ENCODE data around the gene GNG13.
"Not testable (repeated sequence)": the region's sequence is repeated elsewhere in the genome, so short reads cannot be mapped to it uniquely, and the experiment has no call there.

Gene GNG13

DNA sequence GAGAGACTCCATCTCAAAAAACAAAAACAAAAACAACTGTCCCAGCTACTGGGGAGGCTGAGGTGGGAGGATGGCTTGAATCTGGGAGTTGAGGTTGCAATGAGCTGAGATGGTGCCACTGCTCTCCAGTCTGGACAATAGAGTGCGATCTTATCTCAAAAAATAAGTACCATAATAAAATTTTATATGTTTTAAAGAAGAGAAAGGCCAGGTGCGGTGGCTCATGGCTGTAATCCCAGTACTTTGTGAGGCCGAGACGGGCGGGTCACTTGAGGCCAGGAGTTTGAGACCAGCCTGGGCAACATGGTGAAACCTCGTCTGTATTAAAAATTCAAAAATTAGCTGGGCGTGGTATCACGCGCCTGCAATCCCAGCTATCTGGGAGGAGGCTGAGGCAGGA lies 23.7 kb downstream of the GNG13 start:
- DNase-seq, result no peak

DNA sequence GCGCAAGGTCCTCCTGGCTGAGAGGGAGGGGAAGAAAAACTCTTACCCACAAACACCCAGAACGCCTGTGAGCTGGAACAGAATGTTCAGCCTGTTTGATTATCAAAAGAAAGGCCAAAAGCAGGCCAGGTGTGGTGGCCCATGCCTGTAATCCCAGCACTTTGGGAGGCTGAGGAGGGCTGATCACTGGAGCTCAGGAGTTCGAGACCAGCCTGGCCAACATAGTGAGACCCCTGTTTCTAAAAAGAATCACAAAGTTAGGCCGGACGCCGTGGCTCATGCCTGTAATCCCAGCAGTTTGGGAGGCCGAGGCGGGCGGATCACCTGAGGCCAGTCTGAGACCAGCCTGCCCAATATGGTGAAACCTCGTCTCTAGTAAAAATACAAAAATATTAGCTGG lies 24.2 kb downstream of the GNG13 start:
- DNase-seq, result not testable (repeated sequence)

DNA sequence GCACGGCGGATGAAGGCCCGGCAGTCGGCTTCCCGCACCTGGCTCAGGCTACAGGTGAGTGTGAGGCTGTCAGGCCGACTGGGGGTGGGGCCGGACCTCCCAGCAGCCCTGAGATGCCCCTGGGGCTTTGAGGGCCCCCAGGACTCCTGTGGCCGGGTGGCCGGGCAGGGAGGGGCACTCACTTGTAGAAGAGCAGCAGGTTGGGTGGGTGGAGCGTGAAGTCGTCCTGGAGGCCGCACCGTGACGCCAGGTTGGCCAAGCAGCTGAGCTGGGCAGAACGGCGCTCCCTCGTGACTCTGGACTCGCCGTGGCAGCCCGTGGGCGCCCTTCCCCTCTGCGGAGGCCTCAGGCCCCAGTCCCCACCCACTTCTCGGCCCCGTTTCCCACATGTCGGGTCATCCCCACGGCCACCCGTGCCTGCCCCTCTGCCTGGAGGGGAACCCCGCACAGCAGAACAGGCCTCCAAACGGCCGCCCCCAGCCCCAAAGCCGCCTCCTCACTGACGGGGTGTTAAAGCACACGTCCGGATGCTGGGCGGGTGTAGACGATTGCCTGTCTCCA lies 25.2 kb downstream of the GNG13 start:
- DNase-seq, result no peak

DNA sequence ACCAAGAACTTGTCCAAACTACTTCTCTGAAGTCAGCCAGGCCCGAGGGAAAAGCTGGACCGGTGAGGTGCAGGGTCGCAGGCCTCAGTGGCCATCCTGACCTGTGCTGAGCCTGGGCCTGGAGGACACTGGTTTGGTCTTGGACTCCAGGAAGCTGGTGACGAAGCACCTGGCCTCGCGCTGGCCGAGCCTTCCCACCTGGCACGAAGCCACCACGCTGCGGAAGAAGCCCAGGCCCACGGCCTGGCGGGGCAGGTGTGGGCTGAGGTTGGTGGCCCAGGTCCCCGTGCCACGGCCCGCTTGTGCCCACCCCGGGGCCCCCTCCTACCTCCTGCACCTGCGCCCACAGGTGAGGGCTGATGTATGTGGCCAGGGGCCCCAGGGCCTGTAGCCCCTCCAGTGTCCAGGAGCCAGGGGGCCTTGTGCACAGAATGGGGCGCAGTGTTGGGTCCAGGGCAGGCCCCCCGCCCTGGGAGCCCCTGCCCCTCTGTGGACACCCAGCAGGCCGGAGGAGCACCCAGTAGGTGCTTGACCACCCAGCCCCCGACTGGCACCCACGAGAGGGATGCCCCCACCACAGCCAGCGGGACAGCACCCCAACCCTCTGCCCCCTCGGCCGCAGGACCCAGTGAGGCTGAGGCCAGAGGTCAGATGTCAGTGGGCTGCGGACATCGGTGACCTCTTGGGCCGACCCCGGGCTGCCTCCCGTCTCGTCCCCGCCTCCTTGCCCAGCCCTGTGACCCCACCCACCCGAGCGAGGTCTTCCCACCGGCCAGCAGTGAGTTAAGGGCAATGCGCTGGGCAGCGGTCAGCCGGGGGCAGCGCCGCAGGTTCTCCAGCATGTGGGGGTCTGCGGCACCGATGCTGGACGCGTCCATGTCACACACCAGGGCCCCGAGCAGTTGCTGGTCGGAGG lies 26.2 kb downstream of the GNG13 start:
- DNase-seq, result no peak

DNA sequence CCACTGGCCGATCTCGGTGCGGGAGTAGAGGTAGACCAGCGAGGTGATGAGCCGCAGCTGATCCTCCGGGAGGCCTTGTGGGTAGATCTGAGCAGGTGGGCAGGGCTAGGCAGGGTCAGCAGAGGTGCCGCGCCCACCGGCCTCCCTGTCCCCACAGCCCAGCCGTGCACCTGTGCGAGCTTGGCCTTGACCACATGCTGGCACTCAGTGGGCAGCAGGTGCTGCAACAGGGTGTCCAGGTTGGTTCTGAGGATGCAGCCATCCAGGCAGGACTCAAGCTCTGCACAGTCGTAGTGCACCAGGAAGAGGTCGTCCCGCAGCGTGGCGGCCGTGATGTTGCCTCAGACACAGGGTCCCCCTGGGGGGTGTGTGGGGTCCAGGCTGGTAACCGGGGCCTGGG lies 27.6 kb downstream of the GNG13 start:
- DNase-seq, result no peak

DNA sequence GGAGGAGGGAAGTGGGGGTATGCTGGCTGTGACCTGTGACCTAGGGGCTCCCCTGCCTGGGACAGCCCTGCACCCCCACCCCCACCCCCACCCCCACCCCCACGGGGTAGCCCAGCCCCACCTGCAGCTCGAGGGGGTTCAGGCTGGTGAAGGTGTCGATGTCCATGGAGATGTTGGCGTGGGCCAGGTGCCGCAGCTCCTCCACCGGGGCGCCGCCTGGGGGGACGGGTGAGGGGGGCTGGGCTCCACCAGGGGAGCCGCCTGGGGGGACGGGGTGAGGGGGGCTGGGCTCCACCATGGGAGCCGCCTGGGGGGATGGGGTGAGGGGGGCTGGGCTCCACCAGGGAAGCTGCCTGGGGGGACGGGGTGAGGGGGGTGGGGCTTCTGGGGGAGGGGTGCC lies 30.1 kb downstream of the GNG13 start:
- DNase-seq, result no peak

DNA sequence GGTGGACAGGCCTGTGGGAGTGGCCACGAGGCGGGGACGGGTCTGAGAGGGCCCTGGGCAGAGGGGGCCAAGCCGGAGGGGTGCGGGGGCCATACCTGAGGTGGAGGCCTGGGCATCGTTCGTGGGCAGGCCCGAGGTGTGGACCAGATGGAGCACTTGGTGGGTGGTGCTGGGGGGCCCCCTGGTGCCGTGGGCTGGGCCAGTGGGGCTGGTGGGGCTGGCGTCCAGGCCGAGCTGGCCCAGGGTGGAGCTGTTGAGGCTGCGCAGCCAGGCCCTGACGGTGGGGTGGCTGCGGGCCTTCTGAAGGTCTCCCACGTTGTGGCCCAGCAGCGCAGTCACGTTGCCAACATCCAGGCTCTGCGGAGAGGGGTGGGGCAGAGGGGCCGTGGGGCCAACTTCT lies 30.6 kb downstream of the GNG13 start:
- DNase-seq, result no peak

DNA sequence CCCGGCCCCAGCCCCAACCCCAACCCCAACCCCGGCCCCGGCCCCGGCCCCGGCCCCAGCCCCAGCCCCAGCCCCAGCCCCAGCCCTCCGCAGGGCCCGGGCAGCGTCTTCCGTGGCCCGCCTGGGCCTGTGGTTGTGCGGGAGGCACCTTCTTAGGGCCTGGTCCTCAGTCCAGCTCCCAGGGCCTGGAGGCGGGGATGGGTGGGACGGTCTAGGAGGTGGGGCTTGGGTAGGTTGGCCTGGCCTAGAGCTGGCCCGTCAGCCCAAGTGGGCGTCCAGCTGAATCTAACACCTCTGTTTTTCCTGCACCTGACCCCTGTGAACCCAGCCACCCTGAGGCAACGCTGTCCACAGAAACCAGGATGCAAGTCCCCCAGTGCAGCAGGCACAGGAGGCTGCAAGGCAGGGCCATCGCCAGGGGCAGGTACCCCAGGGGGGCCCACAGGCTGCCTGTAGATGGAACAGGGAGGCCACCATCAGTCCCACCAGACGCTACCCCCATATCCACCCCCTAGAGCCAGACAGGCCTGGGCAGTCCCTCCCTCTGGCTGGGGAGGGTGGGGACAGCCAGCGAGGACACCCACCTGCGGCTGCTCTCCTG lies 31.2 kb downstream of the GNG13 start:
- DNase-seq, result no peak

DNA sequence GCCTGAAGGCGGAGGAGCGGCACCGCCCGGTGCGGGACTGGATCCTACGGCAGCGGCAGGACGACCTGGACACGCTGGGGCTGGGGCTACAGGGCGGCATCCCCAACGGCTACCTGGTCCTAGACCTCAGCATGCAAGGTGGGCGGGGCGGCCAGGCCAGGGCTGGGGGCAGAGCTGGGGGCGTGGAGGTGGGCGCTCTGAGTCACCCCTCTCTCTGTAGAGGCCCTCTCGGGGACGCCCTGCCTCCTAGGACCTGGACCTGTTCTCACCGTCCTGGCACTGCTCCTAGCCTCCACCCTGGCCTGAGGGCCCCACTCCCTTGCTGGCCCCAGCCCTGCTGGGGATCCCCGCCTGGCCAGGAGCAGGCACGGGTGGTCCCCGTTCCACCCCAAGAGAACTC lies 32.1 kb downstream of the GNG13 start:
- no peak for DNase-seq

DNA sequence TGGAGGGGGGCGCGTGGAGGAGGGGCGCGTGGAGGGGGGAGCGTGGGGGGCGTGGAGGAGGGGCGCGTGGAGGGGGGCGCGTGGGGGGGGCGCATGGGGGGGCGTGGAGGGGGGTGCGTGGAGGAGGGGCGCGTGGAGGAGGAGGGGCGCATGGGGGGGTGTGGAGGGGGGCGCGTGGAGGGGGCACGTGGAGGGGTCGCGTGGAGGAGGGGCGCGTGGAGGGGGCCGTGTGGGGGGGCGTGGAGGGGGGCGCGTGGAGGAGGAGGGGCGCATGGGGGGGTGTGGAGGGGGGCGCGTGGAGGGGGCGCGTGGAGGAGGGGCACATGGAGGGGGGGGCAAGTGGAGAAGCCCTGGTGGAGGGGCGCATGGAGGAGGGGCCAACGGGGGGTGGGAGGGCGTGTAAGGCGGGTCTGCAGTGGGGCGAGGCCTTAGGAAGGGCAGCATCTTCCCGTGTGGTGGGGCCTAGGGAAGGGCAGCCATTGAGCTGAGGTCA lies 32.7 kb downstream of the GNG13 start:
- no peak for DNase-seq

DNA sequence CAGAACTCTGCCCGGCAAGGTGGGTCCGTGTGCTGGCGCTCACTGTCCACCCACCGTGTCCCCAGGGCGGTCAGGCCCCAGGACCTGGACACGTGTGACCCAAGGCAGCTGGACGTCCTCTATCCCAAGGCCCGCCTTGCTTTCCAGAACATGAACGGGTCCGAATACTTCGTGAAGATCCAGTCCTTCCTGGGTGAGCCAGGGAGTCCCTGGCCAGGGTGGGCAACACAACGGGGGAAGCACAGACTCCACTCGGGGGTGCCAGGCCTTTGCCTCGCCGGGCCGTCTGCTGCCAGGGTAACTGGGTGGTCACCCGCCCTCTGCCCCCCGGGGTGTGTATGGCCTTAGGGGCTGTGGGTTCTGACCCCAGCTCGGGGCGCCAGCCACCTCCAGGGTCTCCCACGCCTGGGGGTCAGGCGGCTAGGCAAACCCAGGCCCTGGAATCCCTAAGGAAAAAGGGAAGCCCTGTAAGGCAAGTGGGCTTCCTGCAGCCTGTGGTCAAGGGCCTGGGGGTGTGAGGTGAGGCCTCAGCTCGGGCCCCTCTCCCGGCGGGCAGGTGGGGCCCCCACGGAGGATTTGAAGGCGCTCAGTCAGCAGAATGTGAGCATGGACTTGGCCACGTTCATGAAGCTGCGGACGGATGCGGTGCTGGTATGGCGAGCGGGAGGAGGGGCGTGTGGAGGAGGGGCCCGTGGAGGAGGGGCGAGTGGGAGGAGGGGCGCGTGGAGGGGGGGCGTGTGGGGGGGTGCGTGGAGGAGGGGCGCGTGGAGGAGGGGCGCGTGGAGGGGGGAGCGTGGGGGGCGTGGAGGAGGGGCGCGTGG lies 33.5 kb downstream of the GNG13 start:
- no peak for DNase-seq

DNA sequence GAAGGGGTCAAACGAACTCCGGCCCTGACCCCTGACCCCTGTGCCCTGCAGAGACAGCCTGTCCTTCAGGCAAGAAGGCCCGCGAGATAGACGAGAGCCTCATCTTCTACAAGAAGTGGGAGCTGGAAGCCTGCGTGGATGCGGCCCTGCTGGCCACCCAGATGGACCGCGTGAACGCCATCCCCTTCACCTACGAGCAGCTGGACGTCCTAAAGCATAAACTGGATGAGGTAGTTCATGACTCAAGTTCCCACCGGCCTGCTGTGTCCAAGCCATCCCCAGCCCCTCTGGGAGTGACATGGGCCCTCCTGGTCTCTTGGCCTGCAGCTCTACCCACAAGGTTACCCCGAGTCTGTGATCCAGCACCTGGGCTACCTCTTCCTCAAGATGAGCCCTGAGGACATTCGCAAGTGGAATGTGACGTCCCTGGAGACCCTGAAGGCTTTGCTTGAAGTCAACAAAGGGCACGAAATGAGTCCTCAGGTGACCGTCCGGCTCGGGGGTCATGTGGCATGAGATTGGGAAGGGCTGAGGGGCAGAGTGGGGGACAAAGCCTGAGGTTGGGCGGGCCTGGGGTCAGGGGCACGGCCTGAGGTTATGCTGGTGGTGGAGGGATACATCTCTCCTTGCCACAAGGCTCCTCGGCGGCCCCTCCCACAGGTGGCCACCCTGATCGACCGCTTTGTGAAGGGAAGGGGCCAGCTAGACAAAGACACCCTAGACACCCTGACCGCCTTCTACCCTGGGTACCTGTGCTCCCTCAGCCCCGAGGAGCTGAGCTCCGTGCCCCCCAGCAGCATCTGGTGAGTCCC lies 34.3 kb downstream of the GNG13 start:
- DNase-seq, result no peak

DNA sequence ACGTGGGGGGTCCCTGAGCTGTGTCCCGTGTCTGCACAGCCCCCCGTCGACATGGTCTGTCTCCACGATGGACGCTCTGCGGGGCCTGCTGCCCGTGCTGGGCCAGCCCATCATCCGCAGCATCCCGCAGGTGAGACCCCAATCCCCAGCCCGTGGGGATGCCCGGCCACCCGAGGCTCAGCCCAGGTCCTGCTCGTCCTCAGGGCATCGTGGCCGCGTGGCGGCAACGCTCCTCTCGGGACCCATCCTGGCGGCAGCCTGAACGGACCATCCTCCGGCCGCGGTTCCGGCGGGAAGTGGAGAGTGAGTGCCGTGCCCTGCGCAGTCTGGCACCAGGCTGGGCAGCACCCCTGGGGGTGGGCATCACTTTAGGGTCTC lies 35.1 kb downstream of the GNG13 start:
- DNase-seq, result no peak

DNA sequence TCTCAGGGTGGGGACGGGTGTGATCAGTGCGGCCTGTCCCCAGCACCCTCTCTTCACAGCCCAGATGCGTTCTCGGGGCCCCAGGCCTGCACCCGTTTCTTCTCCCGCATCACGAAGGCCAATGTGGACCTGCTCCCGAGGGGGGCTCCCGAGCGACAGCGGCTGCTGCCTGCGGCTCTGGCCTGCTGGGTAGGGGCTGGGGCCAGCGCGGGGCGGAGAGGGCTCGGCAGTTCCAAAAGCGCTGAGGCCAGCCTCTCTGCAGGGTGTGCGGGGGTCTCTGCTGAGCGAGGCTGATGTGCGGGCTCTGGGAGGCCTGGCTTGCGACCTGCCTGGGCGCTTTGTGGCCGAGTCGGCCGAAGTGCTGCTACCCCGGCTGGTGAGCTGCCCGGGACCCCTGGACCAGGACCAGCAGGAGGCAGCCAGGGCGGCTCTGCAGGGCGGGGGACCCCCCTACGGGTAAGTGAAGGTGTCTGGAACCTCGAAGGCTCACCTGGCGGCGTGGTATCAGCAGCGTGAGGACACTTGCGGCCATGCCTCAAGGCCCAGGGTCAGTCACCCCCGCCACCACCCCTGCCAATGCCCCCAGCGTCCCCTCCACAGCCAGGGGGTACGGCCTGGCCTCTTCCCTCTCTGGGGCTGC lies 35.6 kb downstream of the GNG13 start:
- DNase-seq, result no peak

DNA sequence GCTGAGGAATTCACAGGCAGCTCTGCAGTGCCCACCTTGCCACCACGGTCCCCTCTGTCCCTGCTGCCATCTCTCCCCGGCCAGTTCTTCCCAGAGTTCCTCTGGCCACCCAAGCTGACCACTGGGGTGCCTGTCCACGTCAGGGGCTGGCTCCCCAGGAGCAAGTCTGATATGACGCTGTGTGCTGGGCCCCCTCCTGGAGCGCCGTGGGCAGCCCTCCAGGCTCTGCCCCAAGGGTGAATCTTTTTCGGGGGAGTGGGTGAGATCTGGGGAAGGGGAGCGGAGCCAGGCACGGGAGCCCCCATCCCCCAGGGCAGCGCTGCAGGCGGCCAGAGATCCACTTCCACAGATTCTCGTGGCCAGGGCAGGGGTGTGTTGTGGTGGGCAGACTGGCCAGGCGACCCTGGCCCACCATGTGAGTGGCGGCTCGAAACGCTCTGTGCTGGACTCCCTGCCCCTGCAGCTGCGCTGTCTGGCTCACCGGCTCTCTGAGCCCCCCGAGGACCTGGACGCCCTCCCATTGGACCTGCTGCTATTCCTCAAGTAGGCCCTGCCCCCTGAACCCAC lies 36.3 kb downstream of the GNG13 start:
- DNase-seq, result no peak

DNA sequence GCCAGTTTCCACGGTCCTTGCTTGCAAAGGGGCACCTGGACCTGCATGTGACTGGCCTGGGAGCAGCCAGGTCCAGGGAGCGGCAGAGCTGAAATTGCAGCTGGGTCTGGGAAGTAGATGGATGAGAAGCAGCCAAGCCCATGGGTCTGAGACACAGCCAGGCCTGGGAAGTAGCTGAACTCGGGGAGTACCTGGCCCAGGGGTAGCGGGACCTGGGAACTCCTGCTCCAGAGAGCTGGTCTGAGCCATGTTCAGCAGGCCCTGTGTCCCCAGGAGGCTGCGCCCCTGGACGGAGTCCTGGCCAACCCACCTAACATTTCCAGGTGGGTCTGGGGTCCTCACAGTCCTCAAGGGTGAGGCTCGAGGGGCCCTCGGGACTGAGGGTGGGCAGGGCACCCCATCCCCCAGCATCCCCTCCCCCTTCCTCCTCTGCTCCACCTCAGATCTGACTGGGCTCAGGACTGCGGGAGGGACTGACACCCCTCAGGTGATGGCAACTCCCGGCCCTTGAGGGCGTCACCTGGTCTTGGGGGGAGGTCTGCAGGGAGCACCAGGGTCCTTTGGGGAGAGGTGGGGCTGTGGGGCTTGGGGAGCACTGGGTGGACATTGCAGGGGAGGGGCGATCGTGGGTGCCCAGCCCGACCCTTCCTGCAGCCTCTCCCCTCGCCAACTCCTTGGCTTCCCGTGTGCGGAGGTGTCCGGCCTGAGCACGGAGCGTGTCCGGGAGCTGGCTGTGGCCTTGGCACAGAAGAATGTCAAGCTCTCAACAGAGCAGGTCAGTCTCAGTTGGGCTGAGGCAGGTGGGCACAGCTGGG lies 37.0 kb downstream of the GNG13 start:
- no peak for DNase-seq

DNA sequence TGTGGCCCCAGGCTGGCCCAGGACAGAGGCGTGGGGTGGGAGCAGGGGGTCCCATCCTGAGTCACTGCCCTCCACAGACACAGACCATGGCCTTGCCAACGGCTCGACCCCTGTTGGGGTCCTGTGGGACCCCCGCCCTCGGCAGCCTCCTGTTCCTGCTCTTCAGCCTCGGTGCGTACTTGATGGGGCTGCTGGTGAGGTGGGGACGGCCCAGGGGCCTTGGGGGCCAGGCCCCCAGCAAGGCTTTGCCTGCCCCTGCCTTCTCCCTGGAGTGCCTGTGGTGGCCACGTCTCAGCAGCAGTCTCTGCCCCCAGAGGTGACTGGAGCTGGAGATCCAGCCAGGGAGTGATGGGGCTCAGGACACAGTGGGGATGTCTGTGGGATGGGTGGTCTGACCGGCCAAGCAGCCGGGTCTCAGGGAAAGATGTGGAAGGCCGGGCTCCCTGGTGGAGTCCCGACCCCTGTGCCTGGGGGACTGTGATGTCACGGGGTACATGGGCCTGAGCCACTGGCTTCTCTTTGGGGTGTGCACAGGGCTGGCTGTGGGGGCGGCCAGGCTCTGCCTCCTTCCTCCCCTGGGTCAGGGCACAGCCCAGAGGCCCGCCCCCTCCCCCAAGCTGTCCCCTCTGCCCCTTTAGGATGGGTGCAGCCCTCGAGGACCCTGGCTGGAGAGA lies 37.8 kb downstream of the GNG13 start:
- DNase-seq, result no peak

DNA sequence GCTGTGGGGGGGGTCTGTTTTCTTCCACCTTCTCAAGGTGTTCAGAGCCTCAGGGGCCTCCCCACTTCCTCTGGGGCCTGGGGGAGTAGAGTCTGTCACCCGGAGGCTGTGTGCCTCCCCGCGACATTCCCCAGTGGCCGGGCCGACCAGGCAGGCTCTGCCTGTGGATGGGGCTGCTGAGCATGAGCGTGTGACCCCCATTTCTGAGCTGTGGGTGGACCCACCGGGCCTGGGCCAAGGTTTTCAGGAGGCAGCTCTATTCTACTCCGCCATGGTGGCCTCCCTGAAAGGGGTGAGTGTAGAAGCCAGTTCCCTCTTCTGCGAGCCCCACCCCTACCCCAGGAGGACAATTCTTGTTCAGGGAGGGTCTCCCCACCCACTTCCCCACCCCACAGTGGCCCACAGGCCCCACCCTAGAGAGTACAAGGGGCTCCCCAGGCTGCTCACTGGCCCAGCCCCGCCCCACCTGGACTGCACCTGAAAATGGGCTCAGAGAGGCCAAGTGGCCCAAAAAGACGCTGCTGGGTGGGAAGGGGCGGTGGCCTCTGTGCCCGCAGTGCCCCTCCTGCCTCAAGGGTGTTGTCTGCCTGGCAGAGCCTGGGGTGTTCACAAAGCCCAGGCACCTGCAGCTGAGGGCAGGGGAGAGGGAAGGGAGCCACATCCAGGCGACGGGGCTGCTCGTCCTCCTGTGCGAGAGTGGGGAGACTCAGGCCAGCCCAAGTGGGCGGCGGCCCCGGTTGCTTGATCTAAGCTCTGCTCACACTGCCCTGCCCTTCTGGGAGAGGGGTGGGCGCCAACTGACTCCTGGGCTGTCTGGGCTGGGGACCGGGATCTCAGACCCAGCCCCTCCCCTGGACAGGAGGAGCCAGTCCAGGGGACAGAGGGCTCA lies 38.7 kb downstream of the GNG13 start:
- no peak for DNase-seq

Data from activated CD4-positive, alpha-beta T cell treated with anti-CD3 and anti-CD28 coated beads, Interleukin-2, amount 50 U/mL, for 4 hours (primary cell).